HG02623 (cell line): ENCODE data around the gene MAP3K4.
A peak's percentile ranks its signal among the peaks of the same experiment; 100 is the strongest.
"Not testable (repeated sequence)": the region's sequence is repeated elsewhere in the genome, so short reads cannot be mapped to it uniquely, and the experiment has no call there.

Experiments used
- ATAC-seq: cut with Tn5 transposase; IDR thresholded peaks from one replicate; pipeline ENCODE4 v1.9.1; 2021; ENCODE audit warnings: moderate library complexity; ENCODE audit not compliant: unreplicated experiment

Gene MAP3K4

DNA sequence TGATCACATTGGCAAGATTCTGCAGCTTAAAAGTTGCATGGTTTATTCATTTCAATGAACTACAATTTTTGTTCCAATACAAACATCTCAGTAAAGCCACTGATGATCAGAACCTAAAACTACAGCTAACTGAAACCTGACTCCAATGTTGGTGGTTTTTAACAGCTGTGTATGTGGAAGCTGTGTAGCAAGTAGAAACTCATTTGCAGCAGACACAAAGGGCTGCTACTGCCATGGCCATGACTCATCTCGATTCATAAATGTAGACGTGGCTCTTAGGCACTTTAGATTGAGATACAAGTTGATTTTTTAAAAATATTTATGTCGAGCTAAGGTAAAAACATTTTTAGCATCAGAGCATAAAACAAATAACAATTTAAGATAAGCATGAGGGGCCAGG is 19.5 kb upstream of the MAP3K4 start:
- ATAC-seq, result peak; percentile 64

DNA sequence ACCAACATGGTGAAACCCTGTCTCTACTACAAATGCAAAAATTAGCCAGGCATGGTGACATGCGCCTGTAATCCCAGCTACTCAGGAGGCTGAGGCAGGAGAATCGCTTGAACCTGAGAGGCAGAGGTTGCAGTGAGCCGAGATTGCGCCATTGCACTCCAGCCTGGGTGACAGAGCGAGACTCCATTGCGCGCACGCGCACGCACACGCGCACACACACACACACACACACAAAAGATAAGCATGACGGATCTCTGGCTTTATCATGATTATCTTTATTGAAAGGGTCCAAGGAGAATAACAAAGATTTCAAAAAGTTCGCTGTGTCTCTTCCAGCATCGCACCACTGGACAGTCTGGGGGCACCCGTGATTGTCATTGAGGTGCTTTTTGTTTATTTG is 19.0 kb upstream of the MAP3K4 start:
- ATAC-seq, result not testable (repeated sequence)

DNA sequence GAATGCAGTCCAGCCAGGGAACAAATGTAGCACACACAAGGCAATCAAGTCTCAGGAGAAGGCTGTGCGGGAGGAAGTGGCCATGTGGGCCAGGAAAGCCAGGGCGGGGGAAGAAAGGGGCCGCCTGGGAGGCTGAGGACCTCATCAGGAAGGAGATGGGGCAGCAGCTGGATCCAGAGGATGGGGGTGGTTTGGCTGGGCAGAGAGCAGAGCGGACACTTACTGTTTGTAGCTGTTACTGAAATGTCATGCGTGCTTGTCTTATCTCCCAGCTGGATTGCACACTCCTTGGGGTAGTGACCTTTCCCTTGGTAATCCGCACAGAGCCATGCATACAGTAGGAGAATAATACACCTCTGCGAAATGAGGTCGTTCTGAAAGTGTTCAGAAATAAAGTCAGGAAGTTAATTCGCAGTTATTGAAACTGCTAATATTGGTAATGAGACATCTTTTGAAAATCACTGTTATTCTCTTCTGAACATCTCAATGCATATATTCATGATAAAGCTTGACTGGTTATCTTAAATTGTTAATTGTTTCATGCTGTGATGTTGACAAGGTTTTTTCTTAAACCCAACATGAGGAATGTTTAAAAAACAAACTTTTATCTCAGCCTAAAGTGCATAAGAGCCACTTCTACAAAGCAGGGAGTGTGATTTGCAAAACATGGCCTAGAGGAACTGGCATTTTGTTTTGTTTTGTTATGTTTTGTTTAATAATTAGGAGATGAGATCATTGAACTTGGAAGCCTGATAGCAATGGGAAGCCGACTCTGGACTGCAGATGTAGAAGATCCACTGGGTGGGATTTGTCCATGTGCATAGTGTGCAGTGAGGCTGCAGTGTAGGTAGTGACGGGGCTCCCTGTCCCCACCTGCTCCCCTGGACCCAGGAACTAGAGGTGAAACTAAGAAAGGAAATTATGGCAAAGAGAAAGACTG is 18.0 kb upstream of the MAP3K4 start:
- ATAC-seq, result no peak

DNA sequence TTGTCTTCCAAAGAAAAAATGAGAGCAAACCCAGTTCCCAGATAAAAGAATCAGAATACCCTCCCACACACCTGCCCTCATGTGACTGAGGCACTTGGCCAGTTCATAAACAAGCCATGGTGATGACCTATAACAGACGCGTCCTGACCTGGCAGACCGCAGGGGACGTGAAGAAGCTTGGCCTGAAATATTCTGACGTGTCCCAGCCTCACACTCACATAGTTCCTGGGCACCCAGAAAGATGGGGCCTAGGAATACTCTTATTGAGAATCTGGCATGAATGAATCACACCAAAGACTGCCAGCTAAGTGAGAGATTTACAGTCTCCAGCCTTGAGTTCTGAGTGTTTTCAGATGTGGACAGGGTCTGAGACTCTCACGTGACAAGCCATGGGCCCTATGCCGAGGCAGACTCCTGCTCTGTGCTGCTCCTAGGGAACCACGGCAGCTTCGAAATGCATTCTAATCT is 17.2 kb upstream of the MAP3K4 start:
- ATAC-seq, result no peak

DNA sequence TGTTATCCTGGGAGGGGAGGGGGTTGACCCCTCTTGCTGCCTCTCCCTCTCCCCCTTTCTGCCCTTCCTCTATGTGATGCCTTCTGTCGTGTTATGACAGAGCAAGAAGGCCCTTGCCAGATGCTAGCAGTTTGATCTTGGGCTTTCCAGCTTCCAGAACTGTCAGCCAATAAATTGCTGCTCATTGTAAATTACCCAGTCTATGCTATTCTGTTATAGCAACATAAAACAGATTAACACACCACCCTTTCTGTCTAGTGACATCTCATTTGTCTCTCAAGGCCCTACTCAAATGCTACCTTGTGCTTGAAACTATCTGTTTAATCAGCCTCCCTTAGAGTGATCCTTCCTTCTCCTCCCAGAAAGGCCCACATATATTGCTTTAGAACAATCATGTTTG is 16.4 kb upstream of the MAP3K4 start:
- ATAC-seq, result no peak

DNA sequence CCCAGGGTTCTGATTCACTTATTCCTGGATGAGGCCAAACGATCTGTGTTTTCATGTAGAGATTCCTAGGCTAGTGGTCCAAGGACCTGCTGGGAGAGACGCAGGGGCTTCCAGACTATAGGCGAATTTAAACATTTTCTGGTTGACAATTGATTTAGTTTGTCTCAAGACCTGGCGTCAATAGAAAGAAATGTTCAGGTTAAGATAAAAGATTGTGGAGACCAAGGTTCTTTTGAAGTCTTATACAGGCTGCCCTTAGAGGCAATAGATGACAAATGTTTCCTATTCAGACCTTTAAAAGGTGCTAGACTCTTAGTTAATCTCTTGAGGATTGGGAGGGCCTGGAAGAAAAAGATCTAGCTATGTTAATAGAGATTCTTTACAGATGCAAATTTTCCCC is 15.6 kb upstream of the MAP3K4 start:
- ATAC-seq, result not testable (repeated sequence)

DNA sequence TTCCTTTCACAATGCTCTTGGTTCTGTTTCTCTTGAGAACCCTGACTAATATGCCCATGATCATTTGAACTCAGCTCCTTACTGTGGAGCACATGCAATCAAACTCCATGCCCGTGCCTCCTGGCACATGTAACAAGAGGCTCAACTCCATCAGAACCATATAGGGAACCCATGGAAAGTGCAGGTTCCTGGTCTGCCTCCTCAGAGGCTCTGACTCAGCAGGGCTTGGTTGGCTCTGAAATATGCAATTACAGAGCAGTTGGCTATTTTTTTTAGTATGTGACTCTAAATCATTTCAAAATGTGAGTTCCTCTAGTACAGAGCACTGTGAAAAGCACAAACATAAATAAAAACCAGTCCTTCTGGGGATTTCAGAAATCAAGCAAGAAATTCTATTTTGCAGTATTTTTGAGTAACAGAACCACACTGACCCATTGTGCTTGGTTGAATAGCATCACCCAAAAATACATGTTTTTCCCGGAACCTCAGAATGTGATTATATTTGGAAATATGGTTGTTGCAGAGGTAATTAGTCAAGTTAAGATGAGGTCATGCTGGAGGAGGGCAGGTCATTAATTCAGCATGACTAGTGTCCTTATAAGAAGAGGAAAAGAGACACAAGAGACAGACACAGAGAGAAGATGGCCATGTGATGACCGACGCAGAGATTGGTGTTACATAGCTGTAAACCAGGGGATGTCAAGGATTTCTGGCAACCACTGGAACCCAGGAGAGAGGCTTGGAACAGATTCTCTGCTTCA is 13.2 kb upstream of the MAP3K4 start:
- no peak for ATAC-seq

DNA sequence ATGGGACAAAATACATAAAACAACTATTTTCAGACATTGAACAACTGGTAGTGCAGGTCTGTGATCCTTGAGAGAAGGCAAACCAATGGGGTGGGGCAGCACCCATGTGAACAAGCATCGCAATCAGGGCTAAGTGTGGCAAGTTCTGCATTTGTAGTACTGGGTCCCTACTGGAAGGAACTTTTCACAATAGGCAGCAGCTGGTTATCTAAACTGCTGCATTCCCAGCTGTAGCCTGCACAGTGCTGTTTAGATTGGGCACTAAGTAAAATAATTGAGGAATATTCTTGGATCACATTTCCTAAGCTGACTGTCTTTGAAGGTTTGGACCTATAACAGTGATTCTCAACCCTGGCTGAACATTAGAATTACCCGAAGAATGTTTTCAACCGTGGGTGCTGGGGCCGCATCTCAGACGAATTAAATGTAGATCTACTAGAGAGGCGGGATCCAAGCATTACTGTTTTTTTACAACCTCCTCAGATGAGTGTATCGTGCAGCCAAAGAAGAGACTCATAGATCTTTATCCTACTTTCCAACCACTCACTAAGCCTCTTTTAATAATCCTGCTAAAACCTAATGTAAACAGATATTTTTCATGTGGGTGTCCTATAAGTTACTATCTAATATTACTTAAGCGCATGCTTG is 12.4 kb upstream of the MAP3K4 start:
- no peak for ATAC-seq

DNA sequence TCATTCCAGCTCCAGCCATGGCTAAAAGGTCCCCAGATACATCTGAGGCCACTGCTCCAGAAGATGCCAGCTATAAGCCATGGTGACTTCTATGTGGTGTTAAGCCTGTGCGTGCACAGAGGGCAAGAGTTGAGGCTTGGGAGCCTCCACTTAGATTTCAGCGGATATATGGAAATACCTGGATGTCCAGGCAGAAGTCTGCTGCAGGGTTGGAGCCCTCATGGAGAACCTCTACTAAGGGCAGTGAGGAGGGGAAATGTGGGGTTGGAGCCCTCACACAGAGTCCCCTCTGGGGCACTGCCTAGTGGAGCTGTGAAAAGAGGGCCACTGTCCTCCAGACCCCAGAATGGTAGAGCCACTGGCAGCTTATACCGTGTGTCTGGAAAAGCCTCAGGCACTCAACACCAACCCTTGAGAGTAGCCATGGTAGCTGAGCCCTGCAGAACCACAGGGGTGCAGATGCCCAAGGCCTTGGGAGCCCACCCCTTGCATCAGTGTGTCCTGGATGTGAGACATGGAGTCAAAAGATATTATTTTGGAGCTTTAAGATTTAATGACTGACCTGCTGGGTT is 8.1 kb upstream of the MAP3K4 start:
- ATAC-seq, result not testable (repeated sequence)

DNA sequence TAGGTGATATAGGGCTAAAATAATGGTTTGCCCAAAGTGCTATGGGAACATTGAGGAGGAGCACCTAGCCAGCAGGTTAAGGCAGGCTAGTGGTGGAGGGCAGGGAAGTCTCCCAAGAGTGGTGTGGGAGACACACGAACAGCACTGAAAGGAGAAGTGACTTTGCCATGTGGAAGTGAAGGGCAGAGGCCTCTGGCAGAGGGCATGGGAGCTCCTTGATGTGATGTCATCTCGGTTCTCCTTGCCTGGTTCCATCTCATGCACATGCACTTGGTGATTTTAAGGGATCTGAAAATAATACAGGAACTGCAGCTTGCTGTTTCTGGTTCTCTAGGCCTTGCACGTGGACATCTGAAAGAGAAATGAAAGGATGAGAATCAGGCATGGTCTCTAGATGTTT is 4.7 kb upstream of the MAP3K4 start:
- ATAC-seq, result no peak

DNA sequence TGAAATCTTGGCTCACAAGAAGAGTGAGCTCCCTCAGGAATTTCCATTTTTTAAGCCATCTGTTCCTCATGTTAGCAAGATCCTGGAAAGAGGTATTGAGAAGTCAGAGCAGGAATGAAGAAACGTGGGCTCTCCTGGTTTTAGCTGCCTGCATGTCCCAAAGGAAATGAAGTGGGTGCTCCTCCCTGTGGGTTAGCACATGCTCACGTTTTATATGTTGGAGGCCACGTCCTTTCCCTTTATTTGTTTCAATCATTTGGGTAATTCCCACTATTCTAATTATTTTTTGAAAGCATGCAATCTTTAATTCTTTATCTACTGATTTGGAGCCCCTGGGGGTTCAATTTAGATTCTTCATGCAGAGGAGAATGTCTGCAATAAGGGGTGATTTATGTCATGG is 4.3 kb upstream of the MAP3K4 start:
- ATAC-seq, result no peak

DNA sequence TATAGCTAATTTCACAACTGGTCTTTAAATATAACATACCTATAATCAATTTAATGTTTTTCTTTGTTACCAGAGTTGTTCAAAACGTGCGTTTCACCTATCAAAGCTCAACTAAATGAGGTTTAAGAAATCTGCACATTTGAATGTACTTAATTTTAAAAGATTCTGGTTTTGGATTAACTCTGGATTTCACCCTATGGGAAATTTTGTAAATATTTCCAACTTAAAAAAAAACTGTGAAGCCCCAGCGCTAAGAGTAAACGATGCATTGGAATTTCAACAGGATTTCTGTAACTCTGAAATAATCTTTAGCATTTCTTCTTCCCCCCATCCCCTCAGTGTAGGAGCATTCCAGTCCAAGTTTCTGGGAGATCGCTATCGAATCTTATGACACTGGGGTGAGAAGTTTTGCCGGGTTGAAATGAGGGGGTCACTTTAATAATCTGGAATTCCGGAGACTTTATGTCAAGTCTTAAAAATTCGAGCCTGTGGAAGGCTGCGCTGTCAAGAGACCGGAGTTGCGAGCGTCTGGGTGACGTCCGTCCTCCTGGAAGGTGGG is 643 bp upstream of the MAP3K4 start:
- ATAC-seq, result no peak

DNA sequence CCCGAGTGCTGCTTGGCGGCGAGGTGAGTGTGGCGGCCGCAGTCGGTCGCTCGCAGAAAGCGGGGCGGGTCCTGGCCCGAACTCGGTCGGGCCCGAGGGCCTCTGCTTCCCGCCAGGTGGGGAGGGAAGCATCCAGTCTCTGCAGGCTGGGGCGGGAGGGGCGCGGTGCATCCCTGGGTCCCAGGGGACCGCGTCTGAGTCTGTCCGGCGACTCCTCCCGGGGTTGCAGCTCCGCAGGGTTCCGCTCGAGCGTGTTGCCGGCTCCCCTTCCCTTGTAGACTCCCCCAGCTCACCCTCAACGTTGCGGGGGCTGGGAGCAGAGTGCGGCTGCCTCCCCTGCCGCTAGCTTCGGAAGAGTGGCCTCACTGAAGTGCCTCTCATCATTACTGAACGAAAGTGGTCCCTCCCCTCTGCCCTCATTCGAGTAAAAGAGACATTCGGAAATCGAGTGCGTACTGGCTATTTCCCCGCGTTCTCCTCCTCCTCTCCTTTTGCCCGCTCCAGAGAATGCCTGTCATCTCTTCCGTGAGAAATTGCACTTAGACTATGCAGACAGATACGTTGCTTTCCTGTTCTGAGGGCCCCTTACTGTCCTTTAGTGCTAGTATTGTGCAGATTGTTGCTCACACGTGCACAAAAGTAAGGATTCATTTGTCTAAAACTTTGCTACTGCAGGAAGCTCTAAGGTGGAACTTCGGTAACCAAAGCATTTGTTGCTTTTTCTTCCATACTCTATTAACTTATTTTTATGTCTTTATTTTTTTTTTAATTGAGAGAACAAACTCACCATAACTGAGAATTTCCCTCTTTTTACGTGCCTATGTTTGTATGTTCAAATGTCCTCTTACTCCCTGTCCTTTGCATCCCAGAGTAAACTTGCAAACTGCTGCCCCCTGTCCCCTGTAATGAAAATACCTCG is 751 bp downstream of the MAP3K4 start:
- ATAC-seq, result peak; percentile 33

DNA sequence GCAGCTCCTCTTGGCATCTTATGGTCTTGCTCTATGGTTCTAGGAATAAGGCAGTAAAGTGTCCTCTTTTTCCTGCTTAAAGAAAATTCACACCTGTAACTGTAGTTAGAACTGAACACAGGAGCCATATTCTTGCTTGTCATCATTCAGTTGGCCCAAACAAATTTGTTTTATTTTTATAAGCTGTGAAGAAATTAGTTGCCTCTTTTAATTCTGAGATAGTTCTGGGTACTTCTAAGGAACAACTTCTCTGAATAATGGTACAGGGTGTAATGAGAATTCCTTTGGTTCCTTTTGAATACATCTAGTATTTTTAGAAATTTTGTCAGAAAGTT is 1.4 kb downstream of the MAP3K4 start:
- no peak for ATAC-seq

DNA sequence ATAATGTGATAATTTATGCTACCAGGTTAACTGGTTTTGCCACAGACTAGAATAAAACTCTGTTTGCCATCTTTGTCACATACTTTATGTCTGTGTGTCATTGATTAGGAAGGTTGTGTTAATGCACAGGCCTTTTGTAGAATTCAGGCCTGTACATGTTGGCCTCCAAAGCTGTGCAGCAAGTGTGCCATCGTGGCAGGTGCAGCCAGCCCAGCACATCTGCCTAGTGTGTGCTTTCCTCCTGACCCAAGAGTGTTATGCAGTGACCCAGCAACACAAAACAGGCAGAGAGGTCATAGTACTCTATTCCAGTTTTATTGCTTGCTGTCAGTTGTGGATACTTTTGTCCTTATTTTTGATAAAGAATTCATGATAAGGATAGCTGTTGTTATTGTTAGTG is 3.7 kb downstream of the MAP3K4 start:
- no peak for ATAC-seq

DNA sequence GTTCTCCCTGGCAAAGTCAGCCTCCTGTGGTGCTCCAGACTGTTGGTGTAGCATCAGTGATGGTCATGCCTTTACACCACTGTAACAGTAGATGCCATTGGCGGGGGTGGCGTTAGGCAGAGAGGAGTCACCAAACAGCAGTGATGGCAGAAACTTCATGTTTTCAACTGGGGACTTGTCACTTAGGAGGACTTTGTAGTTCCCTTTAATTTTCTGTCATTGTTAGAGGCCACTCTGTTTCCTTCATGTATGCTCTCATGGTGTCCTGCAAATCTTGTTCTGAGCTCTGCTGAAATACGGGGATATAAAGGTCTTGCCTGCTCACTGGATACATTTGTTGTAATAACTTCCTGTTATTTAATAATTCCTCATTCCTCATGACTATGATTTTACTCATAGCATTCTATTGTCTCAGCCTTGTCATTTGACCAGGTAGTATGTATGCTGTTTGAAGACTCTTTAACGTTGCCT is 4.6 kb downstream of the MAP3K4 start:
- no peak for ATAC-seq

DNA sequence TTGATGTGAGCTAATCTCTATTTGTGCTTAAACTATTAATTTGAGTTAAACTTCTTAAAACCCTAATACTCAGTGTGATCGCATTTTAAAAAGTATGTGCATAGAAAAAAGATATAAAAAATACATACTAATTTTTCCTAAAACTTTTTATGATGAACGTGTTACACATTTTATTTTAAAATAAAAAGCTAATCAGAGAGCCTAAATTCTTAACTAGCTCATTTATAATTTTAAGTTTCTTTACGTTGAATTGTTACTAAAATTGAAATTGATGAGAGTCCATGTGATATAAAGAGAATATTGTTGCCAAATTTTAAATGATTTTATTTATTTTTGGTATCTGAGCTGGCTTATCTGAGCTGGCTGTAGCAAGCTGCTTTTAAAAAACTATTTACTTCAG is 6.6 kb downstream of the MAP3K4 start:
- no peak for ATAC-seq

DNA sequence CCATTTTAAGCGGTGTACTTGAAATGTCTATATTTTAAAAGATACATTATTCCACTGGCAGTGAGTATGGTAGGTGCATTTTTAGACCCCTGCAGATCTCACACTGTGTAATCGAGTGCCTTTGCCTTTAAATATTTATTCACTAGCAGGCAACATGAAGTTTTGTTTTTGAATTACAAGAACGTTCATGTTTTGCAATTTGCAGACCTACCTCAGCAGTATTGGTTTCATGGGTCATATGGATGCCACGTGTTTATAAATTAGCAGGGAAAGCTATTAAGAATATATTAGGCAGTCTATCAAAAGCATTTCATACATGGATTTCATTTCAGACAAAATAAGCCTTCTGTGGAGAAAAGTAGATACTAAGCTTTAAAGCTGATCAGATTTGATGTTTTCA is 7.2 kb downstream of the MAP3K4 start:
- no peak for ATAC-seq

DNA sequence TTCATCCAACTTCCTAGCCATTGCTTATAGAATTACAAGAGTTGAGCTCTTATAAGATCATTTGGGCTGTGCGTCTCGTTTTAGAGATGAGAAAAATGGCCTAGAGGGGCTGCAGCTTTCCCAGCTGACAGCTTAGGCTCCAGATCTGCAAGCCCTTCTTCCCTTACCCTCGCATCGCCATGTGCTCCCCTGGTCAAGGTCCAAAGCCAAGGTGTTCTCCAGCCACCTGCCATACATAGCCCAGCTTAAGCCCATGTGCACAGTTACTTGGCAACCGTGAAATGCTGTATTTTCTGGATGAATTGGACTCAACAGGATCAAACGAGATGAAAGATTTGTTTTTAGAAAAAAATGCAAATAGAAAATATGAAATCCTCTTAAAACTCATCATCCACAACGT is 7.9 kb downstream of the MAP3K4 start:
- no peak for ATAC-seq

DNA sequence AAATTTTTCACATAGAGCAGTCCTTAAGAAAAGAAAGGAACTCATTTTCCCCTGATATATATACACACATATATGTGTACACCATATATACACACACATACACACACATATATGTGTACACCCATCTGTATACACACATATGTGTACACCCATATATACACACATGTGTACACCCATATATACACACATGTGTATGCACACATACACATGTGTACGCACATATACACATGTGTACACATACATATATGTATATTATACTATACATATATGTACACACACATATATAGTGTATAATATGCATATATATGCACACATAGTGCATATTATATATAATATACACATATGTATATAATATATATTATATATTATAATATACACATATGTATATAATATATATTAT is 9.1 kb downstream of the MAP3K4 start:
- no peak for ATAC-seq
